HepG2 (cell line): ENCODE data around the gene CCDC57. TPM values are rescaled to one million over a fixed set of nuclear protein-coding genes. Genes with fewer than 3 reads are reported as not detected.
A peak's percentile ranks its signal among the peaks of the same experiment; 100 is the strongest.

ENCODE experiments used
- CEBPZ ChIP-seq: IDR thresholded peaks from 2 replicates; pipeline ENCODE4 v1.6.1; 2012; ENCODE audit warnings: low read length, improper control_type of control experiment
- FOXK2 ChIP-seq: fragments of 450-650 bp; IDR thresholded peaks from 2 replicates; pipeline ENCODE4 v1.6.1; 2016
- GATAD1 ChIP-seq: IDR thresholded peaks from 2 replicates; pipeline ENCODE4 v1.6.1; 2016; ENCODE audit warnings: missing genetic modification reagents, missing compliant biosample characterization
- HIVEP1 ChIP-seq: sonication (generic); formaldehyde crosslinking; IDR thresholded peaks from 2 replicates; pipeline ENCODE4 v1.4.0; 2020; ENCODE audit warnings: mild to moderate bottlenecking, missing genetic modification reagents
- IRF2 ChIP-seq: IDR thresholded peaks from 2 replicates; pipeline ENCODE4 v1.6.1; 2018; ENCODE audit warnings: missing genetic modification reagents, missing compliant biosample characterization
- JDP2 ChIP-seq: sonication (generic); formaldehyde crosslinking; IDR thresholded peaks from 2 replicates; pipeline ENCODE4 v1.8.1; 2022; ENCODE audit warnings: missing genetic modification reagents, borderline replicate concordance
- MZF1 ChIP-seq: sonication (generic); formaldehyde crosslinking; IDR thresholded peaks from 2 replicates; pipeline ENCODE4 v1.8.1; 2023; ENCODE audit warnings: mild to moderate bottlenecking, missing genetic modification reagents, borderline replicate concordance
- NCOA2 ChIP-seq: sonication (generic); formaldehyde crosslinking; IDR thresholded peaks from 2 replicates; pipeline ENCODE4 v1.8.0; 2022; ENCODE audit warnings: inconsistent platforms
- NFYC ChIP-seq: IDR thresholded peaks from 2 replicates; pipeline ENCODE4 v1.6.1; 2016; ENCODE audit warnings: missing genetic modification reagents, missing compliant biosample characterization
- STAT6 ChIP-seq: sonication (generic); formaldehyde crosslinking; IDR thresholded peaks from 2 replicates; pipeline ENCODE4 v1.4.0; 2020; ENCODE audit warnings: missing genetic modification reagents, mild to moderate bottlenecking, borderline replicate concordance
- ZIK1 ChIP-seq: sonication (generic); formaldehyde crosslinking; IDR thresholded peaks from 2 replicates; pipeline ENCODE4 v1.5.0; 2020; ENCODE audit warnings: mild to moderate bottlenecking, low read depth, missing genetic modification reagents, borderline replicate concordance
- ZNF101 ChIP-seq: sonication (generic); formaldehyde crosslinking; IDR thresholded peaks from 2 replicates; pipeline ENCODE4 v1.4.0; 2020; ENCODE audit warnings: mild to moderate bottlenecking, low read depth, missing genetic modification reagents, borderline replicate concordance
- ZNF256 ChIP-seq: sonication (generic); formaldehyde crosslinking; conservative IDR thresholded peaks from 2 replicates; pipeline ENCODE4 v1.4.0; 2020; ENCODE audit warnings: missing genetic modification reagents
- ZNF274 ChIP-seq: sonication (generic); formaldehyde crosslinking; IDR thresholded peaks from 2 replicates; pipeline ENCODE4 v1.5.1; 2020; ENCODE audit warnings: mild to moderate bottlenecking, missing genetic modification reagents
- ZNF331 ChIP-seq: sonication (generic); formaldehyde crosslinking; IDR thresholded peaks from 2 replicates; pipeline ENCODE4 v1.4.0; 2020; ENCODE audit warnings: missing genetic modification reagents
- polyA plus RNA-seq, 8 experiments: library from polyadenylated mRNA; depleted of rRNA in 3 of 8; stranded (reverse) in 7 of 8; unstranded in 1 of 8; fragments of >200 nt; fragmentation: Illumina TruSeq in 4 of 8; extraction: Trizol in 4 of 8; gene quantifications; 2 replicates each; pipeline versions ENCODE4 v1.2.1 to v1.2.3, GENCODE V29; 2011 to 2016; ENCODE audit warnings: low read depth in 4 of 8, missing spikeins in 1 of 8, mixed read lengths in 1 of 8; ENCODE audit not compliant: insufficient read depth in 1 of 8
- total RNA-seq, 5 experiments: library from RNA; depleted of rRNA; stranded (reverse); fragments of >200 nt; fragmentation: Illumina TruSeq; extraction: Trizol; gene quantifications; 2 replicates each; pipeline ENCODE4 v1.2.3, GENCODE V29; 2016; ENCODE audit warnings: low read depth in 1 of 5
- TF ChIP-seq, protein P1 (sequence below): sonication (generic); formaldehyde crosslinking; IDR thresholded peaks from 2 replicates; pipeline ENCODE4 v1.4.0; 2020; ENCODE audit warnings: missing genetic modification reagents
- TF ChIP-seq, protein P2 (sequence below): sonication (generic); formaldehyde crosslinking; IDR thresholded peaks from 2 replicates; pipeline ENCODE4 v1.4.0; 2020; ENCODE audit warnings: missing genetic modification reagents, borderline replicate concordance

The CCDC57 gene
- total and polyA plus RNA-seq, 2 of the 13 experiments (the other 11 are each of a cell fraction or from before 2014, with no cell fraction given): 59.3 to 59.9 TPM

DNA sequence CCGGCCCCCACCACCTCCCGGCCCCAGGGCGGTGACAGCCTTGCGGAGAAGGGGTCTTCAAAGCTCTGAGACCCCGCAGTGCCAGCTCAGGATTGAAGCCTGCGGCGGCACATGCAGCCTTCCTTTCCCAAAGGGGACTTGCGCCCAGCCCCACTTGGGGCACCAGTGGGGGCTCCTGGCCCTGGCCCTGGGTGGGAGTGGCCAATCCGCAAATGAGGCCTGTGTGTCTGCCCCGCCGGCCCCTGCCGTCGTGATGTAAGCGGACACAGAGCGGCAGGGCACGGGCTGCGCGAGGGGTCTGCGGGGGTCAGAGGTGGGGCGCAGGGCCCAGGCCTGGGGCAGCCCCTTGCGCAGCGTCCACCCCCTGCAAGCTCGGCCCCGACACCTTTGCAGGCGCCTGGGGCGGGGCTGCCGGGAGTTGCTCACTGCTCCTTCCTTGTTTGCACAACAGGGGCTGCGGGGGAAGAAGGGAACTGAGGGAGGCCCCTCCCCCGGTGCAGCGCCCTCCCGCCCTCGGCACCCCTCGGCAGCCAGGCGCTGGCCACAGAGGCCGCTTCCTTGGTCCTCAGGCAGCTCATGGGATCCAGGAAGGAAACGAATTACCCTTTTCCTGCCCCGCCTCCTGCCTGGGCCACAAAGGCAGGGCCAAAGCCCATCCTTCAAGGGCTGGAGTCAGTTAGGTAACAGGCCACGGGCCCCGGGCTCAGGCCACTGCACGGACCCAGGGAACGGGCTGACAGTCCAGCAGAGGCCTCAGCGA is 19.1 kb upstream of the CCDC57 start (continued):
- TF ChIP-seq, protein P1, sequence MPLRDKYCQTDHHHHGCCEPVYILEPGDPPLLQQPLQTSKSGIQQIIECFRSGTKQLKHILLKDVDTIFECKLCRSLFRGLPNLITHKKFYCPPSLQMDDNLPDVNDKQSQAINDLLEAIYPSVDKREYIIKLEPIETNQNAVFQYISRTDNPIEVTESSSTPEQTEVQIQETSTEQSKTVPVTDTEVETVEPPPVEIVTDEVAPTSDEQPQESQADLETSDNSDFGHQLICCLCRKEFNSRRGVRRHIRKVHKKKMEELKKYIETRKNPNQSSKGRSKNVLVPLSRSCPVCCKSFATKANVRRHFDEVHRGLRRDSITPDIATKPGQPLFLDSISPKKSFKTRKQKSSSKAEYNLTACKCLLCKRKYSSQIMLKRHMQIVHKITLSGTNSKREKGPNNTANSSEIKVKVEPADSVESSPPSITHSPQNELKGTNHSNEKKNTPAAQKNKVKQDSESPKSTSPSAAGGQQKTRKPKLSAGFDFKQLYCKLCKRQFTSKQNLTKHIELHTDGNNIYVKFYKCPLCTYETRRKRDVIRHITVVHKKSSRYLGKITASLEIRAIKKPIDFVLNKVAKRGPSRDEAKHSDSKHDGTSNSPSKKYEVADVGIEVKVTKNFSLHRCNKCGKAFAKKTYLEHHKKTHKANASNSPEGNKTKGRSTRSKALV (CRISPR knock-in tag): peak; percentile 61
- no peak for TF ChIP-seq CEBPZ
- no peak; the same call in 1 of the 2 replicates for TF ChIP-seq ZNF256 (CRISPR knock-in tag)
- TF ChIP-seq NFYC (CRISPR knock-in tag): no peak
- no peak for TF ChIP-seq MZF1 (CRISPR knock-in tag)
- TF ChIP-seq, protein P2, sequence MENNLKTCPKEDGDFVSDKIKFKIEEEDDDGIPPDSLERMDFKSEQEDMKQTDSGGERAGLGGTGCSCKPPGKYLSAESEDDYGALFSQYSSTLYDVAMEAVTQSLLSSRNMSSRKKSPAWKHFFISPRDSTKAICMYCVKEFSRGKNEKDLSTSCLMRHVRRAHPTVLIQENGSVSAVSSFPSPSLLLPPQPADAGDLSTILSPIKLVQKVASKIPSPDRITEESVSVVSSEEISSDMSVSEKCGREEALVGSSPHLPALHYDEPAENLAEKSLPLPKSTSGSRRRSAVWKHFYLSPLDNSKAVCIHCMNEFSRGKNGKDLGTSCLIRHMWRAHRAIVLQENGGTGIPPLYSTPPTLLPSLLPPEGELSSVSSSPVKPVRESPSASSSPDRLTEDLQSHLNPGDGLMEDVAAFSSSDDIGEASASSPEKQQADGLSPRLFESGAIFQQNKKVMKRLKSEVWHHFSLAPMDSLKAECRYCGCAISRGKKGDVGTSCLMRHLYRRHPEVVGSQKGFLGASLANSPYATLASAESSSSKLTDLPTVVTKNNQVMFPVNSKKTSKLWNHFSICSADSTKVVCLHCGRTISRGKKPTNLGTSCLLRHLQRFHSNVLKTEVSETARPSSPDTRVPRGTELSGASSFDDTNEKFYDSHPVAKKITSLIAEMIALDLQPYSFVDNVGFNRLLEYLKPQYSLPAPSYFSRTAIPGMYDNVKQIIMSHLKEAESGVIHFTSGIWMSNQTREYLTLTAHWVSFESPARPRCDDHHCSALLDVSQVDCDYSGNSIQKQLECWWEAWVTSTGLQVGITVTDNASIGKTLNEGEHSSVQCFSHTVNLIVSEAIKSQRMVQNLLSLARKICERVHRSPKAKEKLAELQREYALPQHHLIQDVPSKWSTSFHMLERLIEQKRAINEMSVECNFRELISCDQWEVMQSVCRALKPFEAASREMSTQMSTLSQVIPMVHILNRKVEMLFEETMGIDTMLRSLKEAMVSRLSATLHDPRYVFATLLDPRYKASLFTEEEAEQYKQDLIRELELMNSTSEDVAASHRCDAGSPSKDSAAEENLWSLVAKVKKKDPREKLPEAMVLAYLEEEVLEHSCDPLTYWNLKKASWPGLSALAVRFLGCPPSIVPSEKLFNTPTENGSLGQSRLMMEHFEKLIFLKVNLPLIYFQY (CRISPR knock-in tag): peak; percentile 89
- TF ChIP-seq ZNF331 (CRISPR knock-in tag): peak; percentile 90
- no peak; the same call in 1 of the 2 replicates for TF ChIP-seq ZNF274 (CRISPR knock-in tag)
- TF ChIP-seq FOXK2: no peak
- peak; percentile 96 for TF ChIP-seq HIVEP1 (CRISPR knock-in tag)
- TF ChIP-seq ZIK1 (CRISPR knock-in tag): peak; percentile 50
- TF ChIP-seq IRF2 (CRISPR knock-in tag): peak; percentile 61; the same call in 1 of the 2 replicates
- TF ChIP-seq JDP2 (CRISPR knock-in tag): peak; percentile 41; the same call in 1 of the 2 replicates
- TF ChIP-seq NCOA2: peak; percentile 72
- no peak; the same call in 1 of the 2 replicates for TF ChIP-seq ZNF101 (CRISPR knock-in tag)
- peak; percentile 93; the same call in 1 of the 2 replicates for TF ChIP-seq STAT6 (CRISPR knock-in tag)
- peak; percentile 67 for TF ChIP-seq GATAD1 (CRISPR knock-in tag)
